Erythroblast (primary cell): ENCODE measurements around the gene SERBP1.

Experiments
- GATA1 ChIP-seq: IDR thresholded peaks from 2 replicates; pipeline ENCODE4 v1.6.1; 2011; ENCODE audit warnings: low read depth, mild to moderate bottlenecking, control low read depth, low read length, moderate library complexity
- POLR2A ChIP-seq: IDR thresholded peaks from 2 replicates; pipeline ENCODE4 v1.6.1; 2011; ENCODE audit warnings: mild to moderate bottlenecking, low read length

- TF ChIP-seq POLR2A (no peak), GATA1 (no peak)
Measured at GRCh38 chr1:67458663-67459062, 28.5 kb upstream of the SERBP1 start.
